COLO668 (cell line): Measurements from ENCODE around the gene SLC6A5.
"Not testable (repeated sequence)": the region's sequence is repeated elsewhere in the genome, so short reads cannot be mapped to it uniquely, and the experiment has no call there.

Experiments used
- DNase-seq: peaks from one replicate; lab custom pipeline; 2025; ENCODE audit not compliant: unreplicated experiment; lab: John Stamatoyannopoulos, UW

The SLC6A5 gene

DNA sequence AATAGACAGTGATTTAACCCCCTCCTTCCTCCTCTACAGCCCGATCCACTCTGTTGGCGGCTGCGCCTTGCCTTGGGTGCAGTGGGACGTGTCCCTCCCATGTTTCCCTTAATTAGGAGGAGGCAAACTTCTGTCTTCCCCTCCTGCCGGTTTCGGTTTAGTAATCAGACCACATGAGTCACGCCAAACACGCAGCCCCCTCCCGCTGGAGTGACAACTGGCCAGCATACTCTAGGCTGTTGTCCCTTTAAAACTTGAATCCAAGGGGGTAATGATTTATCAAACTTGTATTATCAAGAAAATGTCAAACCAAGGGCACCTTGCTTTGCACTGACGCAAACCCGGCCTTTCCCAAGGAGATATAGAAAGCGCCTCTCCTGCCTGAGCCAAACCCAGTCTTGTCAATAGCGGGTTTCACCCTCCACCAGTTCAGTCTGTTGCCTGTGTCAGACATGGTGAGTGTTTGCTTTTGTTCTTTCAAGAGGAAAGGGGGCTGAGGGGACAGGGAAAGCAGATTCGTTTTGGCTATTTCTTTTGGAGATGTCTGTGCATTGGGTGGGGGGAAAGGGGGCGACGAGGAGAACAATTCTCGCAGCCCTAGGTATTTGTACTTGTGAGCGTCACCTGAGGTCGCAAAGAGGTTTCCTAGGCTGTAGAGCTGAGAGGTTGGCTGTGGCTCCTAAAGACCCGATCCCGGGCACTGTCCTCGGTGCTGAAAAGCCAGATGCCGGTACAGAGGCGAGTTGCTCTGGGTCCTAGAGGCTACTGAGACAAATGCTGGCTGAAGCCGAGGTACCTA, at the start of gene SLC6A5:
Gene SLC6A5, plus strand, starts transcription at position 388 of the 799 bp plus-strand sequence. Its CDS starts 65 bp downstream, at position 453.
- DNase-seq, result no peak

DNA sequence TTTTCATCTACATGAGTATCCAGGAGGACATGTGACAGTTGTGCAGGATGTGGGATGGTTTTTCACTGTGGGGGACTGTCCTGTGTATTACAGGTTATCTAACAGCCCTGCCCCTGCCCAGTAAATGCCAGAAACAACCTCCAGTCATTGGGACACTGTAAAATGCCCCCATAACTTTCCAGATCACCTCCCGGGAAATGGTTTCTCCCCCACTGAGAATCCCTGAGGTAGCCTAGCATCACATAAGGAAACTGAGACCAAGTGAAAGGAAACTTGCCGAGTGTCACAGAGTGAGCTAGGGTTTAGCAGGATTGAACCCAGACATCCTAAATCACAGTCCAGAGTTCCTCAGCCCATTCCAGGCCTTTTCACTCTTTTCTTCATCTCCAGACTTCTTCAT, 48.3 kb upstream of the SLC6A5 start:
- no peak for DNase-seq

DNA sequence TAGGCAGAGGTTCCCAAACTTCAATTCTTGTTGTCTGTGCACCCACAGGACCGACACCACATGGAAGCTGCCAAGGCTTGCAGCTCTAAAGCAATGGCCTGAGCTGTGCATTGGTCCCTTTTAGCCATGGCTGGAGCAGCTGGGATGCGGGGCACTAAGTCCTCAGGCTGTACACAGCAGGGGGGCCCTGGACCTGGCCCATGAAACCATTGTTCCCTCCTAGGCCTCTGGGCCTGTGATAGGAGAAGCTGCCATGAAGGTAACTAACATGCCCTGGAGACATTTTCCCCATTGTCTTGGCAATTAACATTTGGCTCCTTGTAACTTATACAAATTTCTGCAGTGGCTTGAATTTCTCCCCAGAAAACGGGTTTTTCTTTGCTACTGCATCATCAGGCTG, 43.6 kb upstream of the SLC6A5 start:
- DNase-seq, result no peak

DNA sequence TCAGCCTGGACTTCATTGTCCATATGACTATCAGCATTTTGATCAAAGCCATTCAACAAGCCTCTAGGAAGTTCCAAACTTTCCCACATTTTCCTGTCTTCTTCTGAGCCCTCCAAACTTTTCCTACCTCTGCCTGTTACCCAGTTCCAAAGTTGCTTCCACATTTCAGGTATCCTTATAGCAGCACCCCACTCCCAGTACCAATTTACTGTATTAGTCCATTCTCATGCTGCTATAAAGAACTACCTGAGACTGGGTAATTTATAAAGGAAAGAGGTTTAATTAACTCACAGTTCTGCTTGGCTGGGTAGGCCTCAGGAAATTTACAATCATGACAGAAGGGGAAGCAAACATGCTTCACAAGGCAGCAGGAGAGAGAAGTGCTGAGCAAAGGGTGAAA, 43.0 kb upstream of the SLC6A5 start:
- DNase-seq, result not testable (repeated sequence)

DNA sequence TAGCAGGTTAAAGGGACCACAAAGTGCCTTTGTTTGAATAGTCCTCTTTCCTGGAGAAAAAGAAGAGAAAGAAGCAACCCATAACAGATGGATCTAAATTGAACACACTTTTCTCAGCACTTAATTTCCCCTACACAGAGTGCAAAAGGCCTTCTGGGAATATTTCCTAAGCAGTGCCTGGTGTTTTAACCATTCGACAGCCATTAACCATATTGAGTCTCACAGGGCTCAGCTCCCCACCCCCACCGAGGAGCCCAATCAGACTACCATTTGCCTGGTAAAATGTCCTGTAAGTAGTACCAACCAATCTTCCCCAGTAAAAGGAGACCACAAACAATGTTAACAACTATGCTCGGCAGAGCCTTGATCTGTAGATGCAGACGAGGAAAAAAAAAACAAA, 40.7 kb upstream of the SLC6A5 start:
- no peak for DNase-seq

DNA sequence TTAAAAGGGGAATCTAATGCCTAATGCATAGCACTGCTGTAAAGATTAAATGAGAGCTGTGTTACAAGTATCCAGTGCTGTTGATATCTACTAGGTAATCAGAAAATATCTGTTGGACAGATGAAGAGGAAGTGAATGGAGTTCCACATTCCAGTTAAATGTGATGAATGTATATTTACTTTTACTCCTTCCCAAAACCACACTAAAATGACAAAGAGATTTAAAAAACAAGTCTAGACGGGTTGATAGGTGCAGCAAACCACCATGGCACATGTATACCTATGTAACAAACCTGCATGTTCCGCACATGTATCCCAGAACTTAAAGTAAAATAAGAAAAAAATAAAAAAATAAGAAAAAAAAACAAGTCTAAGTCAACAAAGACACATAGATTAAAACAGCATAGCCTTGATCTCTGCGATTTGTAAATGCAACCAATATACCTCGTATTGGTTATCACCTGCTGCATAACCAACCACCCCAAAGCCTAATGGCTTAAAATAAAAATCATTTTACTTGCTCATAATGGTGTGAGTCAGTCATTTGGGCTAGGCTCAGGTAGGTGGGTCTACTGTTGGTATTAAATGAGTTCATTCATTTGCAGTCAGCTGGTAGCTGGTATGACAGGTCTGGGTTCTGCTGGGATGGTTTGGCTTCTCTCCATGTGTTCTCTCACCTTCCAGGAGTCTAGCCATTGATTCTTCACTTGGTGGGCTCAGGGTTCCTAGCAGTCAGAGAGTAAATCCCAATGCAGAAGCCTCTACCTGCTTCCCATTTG, 39.7 kb upstream of the SLC6A5 start:
- no peak for DNase-seq

DNA sequence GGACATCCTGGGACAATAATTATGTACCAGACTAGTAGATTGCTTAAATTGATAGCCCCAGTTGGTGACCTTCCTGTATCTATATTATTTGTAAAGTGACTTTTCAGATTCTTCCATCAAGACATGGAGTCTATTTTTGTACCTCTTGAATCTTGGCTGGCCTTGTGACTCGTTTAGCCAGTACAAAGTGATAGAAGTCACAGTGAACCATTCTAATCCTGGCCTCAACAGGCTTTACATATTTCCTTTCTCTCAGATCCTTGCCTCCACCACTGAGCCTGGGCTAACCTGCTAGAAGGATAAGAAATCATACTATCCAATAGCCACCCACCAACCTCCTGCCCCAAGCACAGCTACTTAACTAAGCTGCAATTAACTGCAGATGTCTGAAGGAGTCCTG, 37.5 kb upstream of the SLC6A5 start:
- no peak for DNase-seq

DNA sequence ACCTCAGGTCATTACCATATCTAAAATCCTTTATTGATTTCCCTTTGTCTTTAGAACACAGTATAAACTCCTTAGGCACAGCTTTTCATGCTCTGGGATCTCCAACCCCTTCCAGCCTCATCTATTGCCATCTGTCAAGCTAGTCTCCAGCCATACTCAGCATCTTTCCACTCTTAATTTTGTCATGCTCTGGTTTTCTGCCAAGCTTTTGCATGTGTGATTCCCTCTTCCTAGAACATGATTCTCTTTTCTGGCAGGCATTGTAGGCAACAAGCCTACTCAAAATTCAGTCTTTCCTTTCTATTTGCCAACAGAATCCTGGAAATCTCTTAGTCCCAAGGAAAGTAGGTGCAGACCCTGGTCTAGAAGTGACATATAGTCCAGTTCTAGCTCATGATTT, 35.5 kb upstream of the SLC6A5 start:
- no peak for DNase-seq

DNA sequence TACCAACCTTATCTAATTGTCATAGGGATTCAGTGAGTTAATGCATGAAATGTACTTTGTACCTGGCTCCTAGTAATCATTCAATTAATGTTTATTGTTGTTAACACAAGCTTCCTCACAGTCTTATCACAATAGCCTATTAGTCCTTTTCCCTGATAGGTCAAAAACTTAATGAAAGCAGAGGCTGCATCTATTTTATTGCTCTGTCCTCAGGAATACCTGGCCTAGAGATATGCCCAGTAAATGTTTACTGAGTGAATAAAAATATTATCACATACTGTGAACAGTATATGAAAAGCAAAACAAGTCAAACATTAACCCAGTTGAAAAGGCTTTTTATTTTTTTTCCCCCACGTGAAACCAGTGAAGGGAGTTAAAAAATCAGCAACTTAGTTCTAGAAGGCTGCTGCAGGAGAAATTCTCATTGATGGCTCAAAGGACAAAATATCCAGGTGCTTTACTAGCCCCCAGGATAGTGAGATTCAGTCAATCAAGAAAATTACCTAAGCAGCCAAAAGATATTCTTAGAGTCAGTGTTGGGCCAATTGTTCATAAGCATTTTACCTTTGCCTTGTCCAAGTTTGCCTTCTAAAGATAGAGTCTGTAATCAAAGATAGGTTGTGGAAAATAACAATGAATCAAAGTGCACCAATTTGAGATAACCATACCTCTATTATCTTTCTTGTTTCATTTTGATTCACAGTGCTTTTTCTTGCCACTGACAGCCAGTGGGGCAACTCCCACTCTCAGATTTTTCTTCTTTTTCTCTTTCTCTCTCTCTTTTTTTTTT, 34.4 kb upstream of the SLC6A5 start:
- DNase-seq, result no peak

DNA sequence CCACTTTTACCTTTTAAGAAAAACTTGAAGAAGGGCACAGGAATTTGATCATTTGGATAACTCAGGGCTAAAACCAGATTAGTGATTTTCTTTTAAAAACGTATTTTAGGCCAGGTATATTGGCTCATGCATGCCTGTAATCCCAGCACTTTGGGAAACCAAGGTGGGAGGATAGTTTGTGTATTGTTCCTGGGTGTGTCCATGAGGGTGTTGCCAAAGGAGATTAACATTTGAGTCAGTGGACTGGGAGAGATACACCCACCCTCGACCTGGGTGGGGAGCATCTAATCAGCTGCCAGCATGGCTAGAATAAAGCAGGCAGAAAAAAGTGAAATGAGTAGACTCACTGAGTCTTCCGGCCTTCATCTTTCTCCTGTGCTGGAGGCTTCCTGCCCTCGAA, 33.3 kb upstream of the SLC6A5 start:
- DNase-seq, result not testable (repeated sequence)

DNA sequence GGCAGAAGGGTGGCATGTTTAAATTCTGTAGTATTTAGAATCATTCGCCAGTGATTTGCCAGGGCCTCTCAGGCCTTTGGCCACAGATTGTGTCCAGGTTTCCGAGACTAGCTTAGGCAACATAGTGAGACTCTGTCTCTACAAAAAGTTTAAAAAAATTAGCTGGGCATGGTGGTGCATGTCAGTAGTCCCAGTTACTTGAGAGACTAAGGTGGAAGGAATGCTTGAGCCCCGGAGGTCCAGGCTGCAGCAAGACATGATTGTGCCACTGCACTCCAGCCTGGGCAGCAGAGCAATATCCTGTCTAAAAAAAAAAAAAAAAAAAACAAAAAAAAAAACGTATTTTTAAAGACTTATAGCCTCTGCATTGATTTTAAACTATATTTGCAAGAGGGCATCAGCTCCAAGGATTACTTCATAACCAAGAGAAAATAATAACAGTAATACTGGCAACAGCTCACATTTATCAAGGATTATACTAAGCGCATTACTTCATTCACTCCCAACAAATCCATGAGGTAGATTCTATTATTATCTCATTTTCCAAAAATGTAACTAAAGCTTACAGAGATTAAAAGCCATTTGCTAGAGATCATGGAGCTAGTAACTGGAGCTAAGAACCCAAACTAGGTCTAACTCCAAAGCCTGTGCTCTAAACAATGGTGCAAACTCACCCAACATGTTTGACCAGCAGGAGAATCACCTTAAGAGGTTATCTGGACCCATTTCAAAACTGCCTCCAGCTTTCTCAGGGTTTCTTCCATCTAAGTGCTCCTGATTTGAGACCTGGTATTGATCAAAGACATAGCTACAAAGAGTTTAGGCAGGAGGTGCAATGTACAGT, 32.6 kb upstream of the SLC6A5 start:
- no peak for DNase-seq

DNA sequence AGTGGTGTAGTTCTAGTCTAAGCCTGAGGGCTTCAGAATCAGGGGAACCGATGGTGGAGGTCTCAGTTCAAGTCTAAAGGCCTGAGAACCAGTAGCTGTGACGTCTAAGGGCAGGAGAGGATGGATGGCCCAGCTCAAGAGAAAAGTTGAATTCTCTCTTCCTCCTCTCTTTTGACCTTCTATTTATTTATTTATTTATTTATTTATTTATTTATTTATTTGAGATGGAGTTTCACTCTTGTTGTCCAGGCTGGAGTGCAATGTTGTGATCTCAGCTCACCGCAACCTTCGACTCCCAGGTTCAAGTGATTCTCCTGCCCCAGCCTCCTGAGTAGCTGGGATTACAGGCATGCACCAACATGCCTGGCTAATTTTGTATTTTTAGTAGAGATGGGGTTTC, 19.7 kb upstream of the SLC6A5 start:
- not testable (repeated sequence) for DNase-seq

DNA sequence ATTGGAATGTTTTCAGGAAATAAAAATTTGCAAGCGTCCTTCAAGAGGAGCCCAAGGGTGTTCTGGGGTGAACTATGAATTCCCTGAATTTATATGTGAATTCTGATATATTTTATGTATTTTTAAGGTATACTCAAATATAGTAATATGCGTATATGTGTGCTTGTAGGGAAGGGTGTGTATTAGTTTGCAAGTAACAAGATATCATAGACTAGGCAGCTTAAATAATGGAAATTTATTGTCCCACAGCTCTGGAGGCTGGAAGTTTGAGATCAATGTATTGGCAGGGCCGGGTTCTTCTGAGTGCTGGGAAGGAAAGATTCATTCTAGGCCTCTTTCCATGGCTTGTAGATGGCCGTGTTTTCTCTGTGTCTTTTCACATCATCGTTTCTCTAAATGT, 16.2 kb upstream of the SLC6A5 start:
- DNase-seq, result no peak

DNA sequence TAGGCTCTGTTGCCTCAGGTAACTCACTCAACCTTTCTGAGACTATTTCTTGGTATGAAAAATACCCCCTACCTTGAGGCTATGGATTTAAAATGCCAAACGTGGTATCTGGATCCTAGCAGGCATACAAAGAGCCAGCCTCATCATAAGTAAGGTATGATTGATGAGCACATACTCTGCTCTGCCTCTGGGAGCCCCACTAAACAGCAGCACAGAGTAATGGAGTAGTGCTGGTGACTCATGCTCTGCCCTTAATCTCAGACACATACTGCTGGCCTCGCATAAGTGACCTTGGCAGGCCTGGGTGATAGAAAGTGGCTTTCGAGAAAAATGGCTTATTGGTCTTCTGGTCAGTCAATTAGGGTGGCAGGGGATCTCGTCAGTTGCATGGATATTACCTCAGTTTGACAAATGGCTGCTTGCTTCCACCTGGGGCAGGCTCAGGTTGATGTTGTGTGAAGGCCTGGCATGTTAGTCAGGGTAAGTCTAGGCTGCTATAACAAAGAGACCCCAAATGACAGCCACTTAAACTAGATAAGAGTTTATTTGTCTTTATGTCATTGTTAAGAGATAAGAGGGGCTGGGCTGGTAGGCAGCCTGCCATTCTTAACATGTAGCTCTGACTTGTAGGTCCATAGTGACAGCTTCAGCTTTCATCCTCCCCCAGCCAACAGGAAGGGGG, 15.2 kb upstream of the SLC6A5 start:
- no peak for DNase-seq

DNA sequence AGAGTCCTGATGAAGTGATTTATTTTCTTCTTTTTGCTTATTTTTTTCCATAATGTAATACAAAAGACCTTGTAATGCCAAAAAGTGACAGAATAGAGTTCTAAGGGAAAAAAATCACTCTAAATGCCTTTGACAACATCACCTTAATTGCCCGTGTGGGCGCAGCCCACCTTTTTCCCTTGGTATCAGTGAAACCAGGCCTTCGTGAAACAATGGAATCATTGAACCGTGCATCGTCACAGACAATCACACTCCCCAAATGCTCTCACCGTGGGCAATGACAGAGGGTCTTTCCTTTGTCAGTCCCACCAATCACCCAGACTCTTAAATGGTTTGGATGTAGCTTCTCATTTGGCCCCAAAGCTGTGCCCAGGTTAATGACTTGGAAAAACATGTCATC, 9.6 kb upstream of the SLC6A5 start:
- no peak for DNase-seq

DNA sequence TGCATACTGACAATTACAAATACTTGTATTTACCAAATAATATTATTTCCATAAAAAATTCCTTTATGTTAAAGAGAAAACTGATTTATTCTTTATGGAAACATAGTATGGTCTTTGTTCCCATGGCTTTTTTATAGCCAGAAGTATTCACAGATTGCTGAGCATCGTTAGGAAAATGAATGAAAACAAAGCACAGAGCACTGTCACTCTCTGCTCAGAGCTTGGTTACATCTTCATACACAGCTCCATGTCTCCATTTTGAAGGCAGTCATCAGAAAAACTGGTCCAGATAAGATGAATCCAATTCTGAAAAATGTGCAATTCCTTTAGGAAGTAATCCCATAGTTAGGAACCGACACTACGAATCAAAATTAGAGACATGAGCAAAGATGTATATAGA, 9.0 kb upstream of the SLC6A5 start:
- DNase-seq, result no peak

DNA sequence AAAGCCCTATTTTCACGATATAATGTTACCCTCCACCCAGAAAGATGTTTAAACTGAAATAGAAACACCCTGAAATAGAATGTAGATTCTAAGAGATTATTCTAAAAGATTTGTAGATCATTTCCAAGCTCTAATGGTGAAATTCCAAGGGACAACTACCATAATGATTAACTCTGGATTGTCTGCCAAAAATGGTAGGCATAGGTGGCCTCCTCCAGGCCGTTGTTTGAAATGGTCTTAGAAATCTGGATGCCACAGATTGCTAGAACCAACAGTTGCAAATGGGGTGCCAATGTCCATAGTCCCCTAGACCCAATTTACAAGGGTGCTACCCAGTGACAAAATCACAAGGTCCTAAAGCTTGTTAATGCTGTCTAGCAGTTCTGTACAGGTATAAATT, 6.7 kb upstream of the SLC6A5 start:
- DNase-seq, result no peak

DNA sequence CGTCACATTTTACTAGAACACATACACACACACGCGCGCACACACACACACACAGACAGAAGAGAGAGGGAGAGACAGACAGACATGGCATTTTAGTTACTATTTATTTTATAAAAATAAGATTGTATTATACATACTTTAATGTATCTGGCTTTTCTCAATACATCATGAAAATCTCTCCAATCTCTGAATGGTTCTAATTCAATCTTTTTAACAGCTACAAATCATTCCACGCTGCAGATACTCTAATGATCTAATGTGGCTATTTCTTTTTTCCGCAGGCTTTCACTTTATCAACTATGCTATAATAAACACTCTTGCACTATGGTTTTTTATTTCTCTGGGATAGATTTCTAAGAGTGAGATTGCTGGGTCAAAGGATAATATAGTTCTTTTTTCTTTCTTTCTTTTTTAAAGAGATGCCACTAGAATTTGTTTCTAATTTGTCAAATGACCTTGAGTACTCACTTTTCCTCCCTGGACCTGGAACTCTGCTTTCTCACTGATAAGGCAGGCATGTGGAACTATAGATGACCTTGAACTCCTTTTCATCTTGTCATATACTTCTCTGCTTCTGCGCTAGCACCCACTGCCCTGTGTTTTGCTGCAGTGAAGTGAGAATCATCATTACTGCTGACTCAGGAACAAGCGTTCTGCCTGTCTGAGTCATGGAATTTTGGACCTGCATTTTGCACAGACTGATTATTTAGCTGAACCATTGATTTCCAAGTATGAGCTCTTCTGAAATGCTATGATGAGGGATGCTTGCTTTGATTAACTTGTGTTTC, 4.9 kb upstream of the SLC6A5 start:
- DNase-seq, result no peak

DNA sequence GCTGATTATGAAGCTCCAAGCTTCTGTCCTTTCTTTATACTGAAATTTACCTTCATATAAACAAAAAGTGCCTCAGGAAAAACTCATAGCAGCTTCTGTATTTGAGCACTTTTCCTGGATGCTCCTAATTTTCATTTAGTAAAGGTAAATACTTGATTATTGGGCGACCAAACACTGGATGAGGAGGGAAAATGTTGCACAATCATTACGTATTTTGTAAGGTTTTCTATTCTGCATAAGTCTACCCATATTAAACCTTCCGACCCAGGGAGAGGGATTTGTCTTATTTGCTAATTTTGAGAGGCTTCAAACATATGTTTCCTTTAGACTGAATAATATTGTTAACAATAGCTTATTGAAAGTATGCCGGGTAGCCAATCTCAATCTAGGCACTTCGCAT, 4.3 kb upstream of the SLC6A5 start:
- DNase-seq, result no peak
